HG02588 (cell line): ENCODE results near the gene CCSAP.
"Not testable (repeated sequence)": the region's sequence is repeated elsewhere in the genome, so short reads cannot be mapped to it uniquely, and the experiment has no call there.

ENCODE experiments used
- ATAC-seq: cut with Tn5 transposase; IDR thresholded peaks from one replicate; pipeline ENCODE4 v1.9.1; 2021; ENCODE audit warnings: mild to moderate bottlenecking, moderate library complexity; ENCODE audit not compliant: unreplicated experiment

The CCSAP gene

GRCh38 chr1:229342656-229343569 is at the start of gene CCSAP:
Gene CCSAP (minus strand): TSS chr1:229343047. CDS start chr1:229342465, 582 bp downstream.
- ATAC-seq: peak; percentile 43

GRCh38 chr1:229390130-229390529 is 47.3 kb upstream of the CCSAP start:
- ATAC-seq: no peak

GRCh38 chr1:229388897-229389580 is 46.2 kb upstream of the CCSAP start:
- ATAC-seq: no peak

- no peak for ATAC-seq
These were observed 43.1 kb upstream of the CCSAP start for GRCh38 chr1:229385853-229386456.

GRCh38 chr1:229384822-229385221 is 42.0 kb upstream of the CCSAP start:
- no peak for ATAC-seq

- no peak for ATAC-seq
These were observed 41.1 kb upstream of the CCSAP start for GRCh38 chr1:229383961-229384360.

- no peak for ATAC-seq
These were observed 40.3 kb upstream of the CCSAP start for GRCh38 chr1:229383188-229383587.

- no peak for ATAC-seq
These were observed 38.4 kb upstream of the CCSAP start for GRCh38 chr1:229381234-229381633.

GRCh38 chr1:229380536-229381160 is 37.8 kb upstream of the CCSAP start:
- ATAC-seq: no peak

- ATAC-seq: no peak
These were observed 37.0 kb upstream of the CCSAP start for GRCh38 chr1:229379846-229380245.

GRCh38 chr1:229378586-229379367 is 35.9 kb upstream of the CCSAP start:
- no peak for ATAC-seq

- not testable (repeated sequence) for ATAC-seq
These were observed 35.2 kb upstream of the CCSAP start for GRCh38 chr1:229378035-229378434.

GRCh38 chr1:229377429-229377828 is 34.6 kb upstream of the CCSAP start:
- ATAC-seq: no peak

- no peak for ATAC-seq
These were observed 33.7 kb upstream of the CCSAP start for GRCh38 chr1:229376521-229376920.

GRCh38 chr1:229374485-229374884 is 31.6 kb upstream of the CCSAP start:
- ATAC-seq: no peak

- no peak for ATAC-seq
These were observed 30.5 kb upstream of the CCSAP start for GRCh38 chr1:229373395-229373794.

GRCh38 chr1:229372251-229372650 is 29.4 kb upstream of the CCSAP start:
- no peak for ATAC-seq

- ATAC-seq: no peak
These were observed 28.8 kb upstream of the CCSAP start for GRCh38 chr1:229371624-229372023.

- no peak for ATAC-seq
These were observed 27.8 kb upstream of the CCSAP start for GRCh38 chr1:229370601-229371021.

- peak; percentile 82 for ATAC-seq
These were observed 25.5 kb upstream of the CCSAP start for GRCh38 chr1:229368347-229368746.
